ENCODE measurements around the gene TLR10. TPM values are rescaled to one million over a fixed set of nuclear protein-coding genes. Genes with fewer than 3 reads are reported as not detected.

TLR10 gene
- total and polyA plus RNA-seq, 8 donors: 0.15 to 1.1 (median 0.66) TPM; not detected in 4

DNA sequence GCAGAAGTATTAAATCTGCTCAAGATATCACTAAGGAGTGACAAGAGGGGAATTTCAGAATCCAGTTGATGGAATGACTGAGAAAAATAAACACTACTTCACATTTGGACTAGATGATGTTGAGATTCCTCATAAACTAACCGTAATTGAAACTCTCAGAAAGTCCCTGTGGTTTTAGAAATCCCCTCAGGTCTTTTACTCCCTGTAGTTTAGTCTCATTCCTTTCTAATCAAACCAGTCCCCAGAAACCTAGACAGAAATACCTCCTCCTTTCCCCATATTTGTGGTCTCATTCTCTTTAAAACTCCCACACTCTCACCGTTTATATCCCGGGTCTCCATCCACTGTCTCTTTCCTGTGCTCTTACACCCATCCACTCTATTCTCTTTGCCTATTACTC is 36.8 kb upstream of the TLR10 start:
- no peak for DNase-seq
- Histone ChIP-seq H3K27me3 (no peaks in the 10 kb centered on the region), H3K4me3 (no peak overlapping the region), H3K27ac (no peak overlapping the region), H3K9me3 (peaks cover 0 to 17% (median 13%) of the 10 kb centered on the region in 4 donors), H3K4me1 (peaks cover 0 to 5% (median 0%) of the 10 kb centered on the region in 4 donors), H3K36me3 (no peaks in the 10 kb centered on the region)
- 53 to 76% (median 62%) methylated on average over 3 of the region's 3 CpGs for WGBS, 5 donors
- intact Hi-C loops (cut with DNase I; ENCODE audit: low total_unique reads): no loop called here
- TF ChIP-seq, protein P1, sequence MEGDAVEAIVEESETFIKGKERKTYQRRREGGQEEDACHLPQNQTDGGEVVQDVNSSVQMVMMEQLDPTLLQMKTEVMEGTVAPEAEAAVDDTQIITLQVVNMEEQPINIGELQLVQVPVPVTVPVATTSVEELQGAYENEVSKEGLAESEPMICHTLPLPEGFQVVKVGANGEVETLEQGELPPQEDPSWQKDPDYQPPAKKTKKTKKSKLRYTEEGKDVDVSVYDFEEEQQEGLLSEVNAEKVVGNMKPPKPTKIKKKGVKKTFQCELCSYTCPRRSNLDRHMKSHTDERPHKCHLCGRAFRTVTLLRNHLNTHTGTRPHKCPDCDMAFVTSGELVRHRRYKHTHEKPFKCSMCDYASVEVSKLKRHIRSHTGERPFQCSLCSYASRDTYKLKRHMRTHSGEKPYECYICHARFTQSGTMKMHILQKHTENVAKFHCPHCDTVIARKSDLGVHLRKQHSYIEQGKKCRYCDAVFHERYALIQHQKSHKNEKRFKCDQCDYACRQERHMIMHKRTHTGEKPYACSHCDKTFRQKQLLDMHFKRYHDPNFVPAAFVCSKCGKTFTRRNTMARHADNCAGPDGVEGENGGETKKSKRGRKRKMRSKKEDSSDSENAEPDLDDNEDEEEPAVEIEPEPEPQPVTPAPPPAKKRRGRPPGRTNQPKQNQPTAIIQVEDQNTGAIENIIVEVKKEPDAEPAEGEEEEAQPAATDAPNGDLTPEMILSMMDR (IDR thresholded peaks at IDR 0.05): no peak
- TF ChIP-seq POLR2A (IDR thresholded peaks at IDR 0.05) (no peak), POLR2AphosphoS5 (IDR thresholded peaks at IDR 0.05) (no peak), EP300 (IDR thresholded peaks at IDR 0.05) (no peak)

DNA sequence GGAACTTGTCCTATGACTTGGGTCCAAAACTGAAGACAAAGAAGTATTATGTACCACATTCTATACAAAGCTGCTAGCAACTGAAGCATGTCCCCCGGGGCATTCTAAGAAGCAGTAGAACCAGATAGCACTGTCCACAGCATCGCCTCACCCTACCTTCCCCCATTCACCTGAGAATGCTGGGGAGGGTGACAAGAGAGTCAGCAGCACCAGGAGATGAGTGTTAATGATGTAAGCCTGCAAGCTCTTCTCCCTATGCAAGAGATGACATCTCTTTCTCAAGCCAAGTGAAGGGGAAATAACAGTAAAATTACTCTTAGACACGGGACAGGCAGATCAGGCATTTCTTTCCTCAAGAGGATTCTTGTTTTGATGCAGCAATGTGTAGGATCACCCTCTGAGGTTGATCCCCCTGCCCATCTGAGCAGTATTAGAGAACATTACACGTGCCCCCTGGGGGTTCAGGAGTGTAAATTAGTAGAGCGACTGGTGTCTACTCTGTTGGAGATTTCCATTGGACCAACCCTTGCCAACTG is 35.7 kb upstream of the TLR10 start:
- intact Hi-C loops (cut with DNase I; ENCODE audit: low total_unique reads): no loop called here
- H3K27me3 ChIP-seq: no peaks in the 10 kb centered on the region
- DNase-seq: no peak
- 68 to 78% (median 74%) methylated on average over 5 of the region's 5 CpGs for WGBS, 5 donors
- peaks cover 0 to 5% (median 0%) of the 10 kb centered on the region in 4 donors for H3K4me1 ChIP-seq
- TF ChIP-seq, protein P1 (IDR thresholded peaks at IDR 0.05): no peak
- TF ChIP-seq EP300 (IDR thresholded peaks at IDR 0.05) (no peak), POLR2AphosphoS5 (IDR thresholded peaks at IDR 0.05) (no peak), POLR2A (IDR thresholded peaks at IDR 0.05) (no peak)
- no peak overlapping the region for H3K27ac ChIP-seq
- H3K36me3 ChIP-seq: no peaks in the 10 kb centered on the region
- H3K9me3 ChIP-seq: peaks cover 0 to 14% (median 10%) of the 10 kb centered on the region in 4 donors
- H3K4me3 ChIP-seq: no peak overlapping the region

DNA sequence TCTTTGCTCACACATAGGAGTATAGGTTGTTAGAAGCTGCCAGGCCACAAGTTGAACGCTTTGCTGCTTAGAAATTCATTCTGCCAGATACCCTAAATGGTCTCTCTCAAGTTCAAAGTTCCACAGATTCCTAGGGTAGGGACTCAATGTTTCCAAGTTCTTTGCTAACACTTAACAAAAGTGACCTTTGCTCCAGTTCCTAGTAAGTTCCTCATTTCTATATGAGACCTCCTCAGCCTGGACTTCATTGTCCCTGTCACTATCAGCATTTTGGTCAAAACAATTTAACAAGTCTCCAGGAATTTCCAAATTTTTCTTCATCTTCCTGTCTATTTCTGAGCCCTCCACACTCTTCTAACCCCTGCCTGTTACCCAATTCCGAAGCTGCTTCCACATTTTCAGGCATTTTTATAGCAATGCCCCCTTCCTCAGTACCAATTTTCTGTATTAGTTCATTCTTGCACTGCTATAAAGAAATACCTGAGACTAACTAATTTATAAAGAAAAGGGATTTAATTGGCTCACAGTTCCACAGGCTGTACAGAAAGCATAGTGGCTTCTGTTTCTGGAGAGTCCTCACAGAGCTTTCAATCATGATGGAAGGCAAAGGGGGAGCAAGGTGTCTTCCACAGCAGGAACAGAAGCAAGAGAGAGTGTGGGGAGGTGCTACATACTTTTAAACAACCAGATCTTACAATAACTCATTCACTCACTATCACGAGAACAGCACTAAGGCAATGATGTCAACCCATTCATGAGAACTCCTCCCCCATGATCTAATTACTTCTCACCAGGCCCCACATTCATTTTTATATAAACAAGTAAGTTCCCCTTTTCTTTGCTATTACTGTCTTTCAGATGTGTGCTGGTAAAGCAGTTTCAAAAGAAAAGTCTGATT is 33.3 kb upstream of the TLR10 start:
- no peak overlapping the region for H3K4me3 ChIP-seq
- WGBS, 5 donors: 65 to 78% (median 71%) methylated on average over 3 of the region's 3 CpGs
- DNase-seq: peak in 1 of 2 donors; percentile 36
- peaks cover 0 to 10% (median 5%) of the 10 kb centered on the region in 4 donors for H3K9me3 ChIP-seq
- TF ChIP-seq EP300 (IDR thresholded peaks at IDR 0.05) (no peak), POLR2A (IDR thresholded peaks at IDR 0.05) (no peak), POLR2AphosphoS5 (IDR thresholded peaks at IDR 0.05) (no peak)
- TF ChIP-seq, protein P1 (IDR thresholded peaks at IDR 0.05): no peak
- no peaks in the 10 kb centered on the region for H3K36me3 ChIP-seq
- no peaks in the 10 kb centered on the region for H3K27me3 ChIP-seq
- intact Hi-C loops (cut with DNase I; ENCODE audit: low total_unique reads): no loop called here
- H3K27ac ChIP-seq: peak overlapping the region in 3 of 5 donors; percentile 18 to 54 (median 21)
- H3K4me1 ChIP-seq: peaks cover 0 to 5% (median 0%) of the 10 kb centered on the region in 4 donors

DNA sequence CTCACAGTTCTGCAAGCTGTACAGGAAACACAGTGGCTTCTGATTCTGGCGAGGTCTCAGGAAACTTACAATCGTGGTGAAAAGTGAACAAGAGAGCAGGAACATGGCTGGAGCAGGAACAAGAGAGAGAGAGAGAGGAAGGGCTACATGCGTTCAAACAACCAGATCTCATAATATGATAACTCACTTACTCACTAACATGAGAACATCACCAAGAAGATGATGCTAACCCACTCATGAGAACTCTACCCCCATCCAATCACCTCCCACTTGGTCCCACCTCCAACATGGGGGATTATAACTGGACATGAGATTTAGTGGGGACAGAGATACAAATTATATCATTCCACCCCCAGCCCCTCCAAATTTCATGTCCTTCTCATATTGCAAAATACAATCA is 31.6 kb upstream of the TLR10 start:
- no peak overlapping the region for H3K27ac ChIP-seq
- no peak overlapping the region for H3K4me3 ChIP-seq
- peaks cover 0 to 5% (median 0%) of the 10 kb centered on the region in 4 donors for H3K4me1 ChIP-seq
- H3K36me3 ChIP-seq: no peaks in the 10 kb centered on the region
- intact Hi-C loops (cut with DNase I; ENCODE audit: low total_unique reads): no loop called here
- 74 to 85% (median 78%) methylated on average over 3 of the region's 3 CpGs for WGBS, 5 donors
- DNase-seq: no peak
- no peaks in the 10 kb centered on the region for H3K27me3 ChIP-seq
- H3K9me3 ChIP-seq: peaks cover 0 to 10% (median 5%) of the 10 kb centered on the region in 4 donors
- TF ChIP-seq POLR2AphosphoS5 (IDR thresholded peaks at IDR 0.05): no peak
- no peak for TF ChIP-seq EP300 (IDR thresholded peaks at IDR 0.05)
- TF ChIP-seq, protein P1 (IDR thresholded peaks at IDR 0.05): no peak
- TF ChIP-seq POLR2A (IDR thresholded peaks at IDR 0.05): no peak
